ENCODE data around the gene ERFL.
"Not testable (repeated sequence)": the region's sequence is repeated elsewhere in the genome, so short reads cannot be mapped to it uniquely, and the experiment has no call there.

Gene ERFL

DNA sequence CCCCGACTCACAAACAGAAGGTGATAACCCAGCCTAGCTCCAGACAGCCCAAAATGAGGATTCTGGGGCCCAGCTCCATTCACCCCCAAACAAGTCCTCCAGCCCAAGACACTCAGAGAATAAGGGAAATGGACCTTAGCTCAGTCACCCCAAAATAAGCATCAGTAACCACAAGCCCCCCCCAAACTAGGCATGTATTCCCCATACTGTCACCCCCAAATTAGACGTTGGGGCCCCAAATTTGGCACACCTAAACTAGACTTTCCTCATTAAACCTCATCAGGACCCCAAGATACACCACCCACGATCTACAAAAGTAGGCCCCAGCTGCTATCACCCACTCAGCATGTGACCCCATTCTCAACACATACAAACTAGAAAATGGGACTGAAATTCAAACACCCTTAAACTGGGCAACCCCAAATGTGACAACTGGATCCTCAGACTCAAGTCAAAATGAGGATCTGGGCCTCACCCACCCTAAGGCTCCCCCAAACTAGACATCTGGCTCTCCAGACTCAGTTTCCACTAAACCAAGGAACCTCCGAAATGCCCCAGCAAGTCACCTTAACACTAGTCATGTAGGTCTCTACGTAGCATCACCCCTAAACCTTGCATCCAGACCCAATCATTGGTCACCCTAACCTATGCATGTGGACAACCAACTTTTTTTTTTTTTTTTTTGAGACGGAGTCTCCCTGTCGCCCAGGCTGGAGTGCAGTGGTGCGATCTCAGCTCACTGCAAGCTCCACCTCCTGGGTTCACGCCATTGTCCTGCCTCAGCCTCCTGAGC, 13.4 kb upstream of the ERFL start:
- no peak for DNase-seq (ENCODE audit: low read depth)

- no peak for DNase-seq (ENCODE audit: low read depth)
These were observed 12.6 kb upstream of the ERFL start for GRCh38 chr19:41940731-41941409.

GRCh38 chr19:41939861-41940730, 11.8 kb upstream of the ERFL start:
- DNase-seq (ENCODE audit: low read depth) = no peak

- not testable (repeated sequence) for DNase-seq (ENCODE audit: low read depth)
These were observed 11.0 kb upstream of the ERFL start for GRCh38 chr19:41939209-41939608.

GRCh38 chr19:41937525-41938468, 9.5 kb upstream of the ERFL start:
- DNase-seq (ENCODE audit: low read depth) = no peak

DNA sequence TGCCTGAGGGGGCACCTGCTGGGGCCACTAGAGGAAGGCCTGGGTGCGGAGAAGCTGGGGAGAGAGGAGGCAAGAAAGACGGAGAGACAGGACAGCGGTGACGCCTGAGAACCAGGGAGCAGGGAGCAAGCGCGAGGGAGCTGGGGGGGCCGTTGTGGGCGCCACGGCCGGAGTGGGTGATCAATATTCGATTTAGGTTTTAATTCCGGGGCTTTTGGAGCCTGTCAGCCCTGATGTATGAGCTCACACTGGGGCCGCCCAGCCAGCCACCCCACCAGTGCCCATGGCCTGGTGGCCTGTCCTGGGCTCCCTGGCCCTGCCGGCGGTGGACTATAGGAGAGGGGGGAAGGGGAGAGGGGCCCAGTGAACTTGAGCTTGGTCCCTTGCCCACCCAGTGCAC, 8.7 kb upstream of the ERFL start:
- no peak for DNase-seq (ENCODE audit: low read depth)

DNA sequence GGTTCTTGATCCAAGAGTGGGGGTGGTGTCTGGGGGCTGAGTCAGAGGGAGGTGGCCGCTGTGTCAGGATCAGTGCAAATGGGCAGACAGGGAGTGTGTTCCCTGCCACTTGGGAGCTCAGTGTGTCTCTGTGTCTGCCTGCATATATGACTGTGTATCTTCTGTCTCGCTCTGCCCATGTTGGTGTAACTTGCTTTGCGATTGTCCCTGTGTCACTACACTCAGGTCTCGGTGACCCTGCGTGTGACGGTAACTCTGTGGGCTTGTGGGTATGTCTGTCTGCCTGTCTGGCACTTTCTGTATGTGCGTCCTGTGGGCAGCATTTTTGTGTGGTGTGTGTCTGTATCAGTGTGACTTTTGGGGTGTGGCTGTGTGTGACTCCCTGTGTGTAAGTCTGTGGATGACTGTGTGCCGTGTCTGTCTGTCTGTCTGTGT, 8.2 kb upstream of the ERFL start:
- DNase-seq (ENCODE audit: low read depth) = no peak

DNA sequence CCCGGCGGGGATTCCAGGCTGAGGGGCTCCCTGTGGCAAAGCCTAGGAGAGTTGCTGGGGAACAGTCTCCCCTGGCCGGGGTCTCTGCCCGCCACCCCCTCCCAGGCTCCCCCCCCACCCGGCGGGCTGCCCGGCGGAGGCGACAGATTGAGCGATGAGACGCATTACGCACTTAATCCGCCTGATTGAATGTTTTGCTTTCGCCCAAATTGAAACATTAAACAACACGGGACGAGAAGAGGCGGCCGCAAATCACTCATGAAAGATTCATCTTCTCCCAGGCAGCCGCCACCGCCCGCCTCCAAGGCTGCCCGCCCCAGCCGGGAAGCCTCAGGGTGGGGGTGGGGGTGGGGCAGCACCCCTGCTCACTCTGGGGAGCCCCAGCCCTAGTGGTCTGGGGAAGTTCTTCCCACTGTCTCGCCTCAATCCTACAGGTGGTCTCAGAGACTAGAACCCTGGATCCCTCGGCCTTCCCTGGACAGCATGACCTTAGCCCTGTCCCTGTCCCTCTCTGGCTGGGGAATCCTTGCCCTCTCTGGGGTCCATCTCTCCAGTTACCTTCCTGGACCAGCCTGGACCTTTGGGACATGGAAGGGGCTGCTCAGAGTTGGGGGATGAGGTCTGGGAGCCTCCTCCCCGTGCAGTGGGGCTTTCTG, 7.6 kb upstream of the ERFL start:
- DNase-seq (ENCODE audit: low read depth) = no peak

DNA sequence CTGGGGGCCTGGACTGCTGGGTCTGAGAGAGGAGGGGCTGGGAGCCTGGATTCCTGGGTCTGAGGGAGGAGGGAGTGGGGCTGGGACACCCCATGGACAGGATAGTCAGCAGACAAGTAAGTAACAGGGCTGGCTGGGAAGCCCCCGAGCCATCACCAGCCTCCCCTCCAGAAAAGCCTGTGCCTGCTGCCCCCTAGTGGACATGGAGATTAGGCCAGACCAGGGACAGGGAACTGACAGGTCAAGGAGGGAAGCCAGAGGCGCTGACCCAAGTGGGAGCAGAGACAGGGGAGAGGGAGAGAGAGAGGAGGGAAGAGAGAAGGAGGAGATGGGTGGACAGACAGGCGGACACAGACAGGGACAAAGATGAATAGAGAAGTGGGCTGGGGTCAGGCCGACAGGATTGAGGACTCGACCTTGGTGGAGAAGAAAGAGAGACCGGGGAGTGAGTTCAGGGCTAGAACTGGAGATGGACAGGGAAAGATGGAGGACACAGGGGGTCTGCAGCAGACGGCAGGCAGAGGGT, 6.7 kb upstream of the ERFL start:
- peak; percentile 65 for DNase-seq (ENCODE audit: low read depth)

DNA sequence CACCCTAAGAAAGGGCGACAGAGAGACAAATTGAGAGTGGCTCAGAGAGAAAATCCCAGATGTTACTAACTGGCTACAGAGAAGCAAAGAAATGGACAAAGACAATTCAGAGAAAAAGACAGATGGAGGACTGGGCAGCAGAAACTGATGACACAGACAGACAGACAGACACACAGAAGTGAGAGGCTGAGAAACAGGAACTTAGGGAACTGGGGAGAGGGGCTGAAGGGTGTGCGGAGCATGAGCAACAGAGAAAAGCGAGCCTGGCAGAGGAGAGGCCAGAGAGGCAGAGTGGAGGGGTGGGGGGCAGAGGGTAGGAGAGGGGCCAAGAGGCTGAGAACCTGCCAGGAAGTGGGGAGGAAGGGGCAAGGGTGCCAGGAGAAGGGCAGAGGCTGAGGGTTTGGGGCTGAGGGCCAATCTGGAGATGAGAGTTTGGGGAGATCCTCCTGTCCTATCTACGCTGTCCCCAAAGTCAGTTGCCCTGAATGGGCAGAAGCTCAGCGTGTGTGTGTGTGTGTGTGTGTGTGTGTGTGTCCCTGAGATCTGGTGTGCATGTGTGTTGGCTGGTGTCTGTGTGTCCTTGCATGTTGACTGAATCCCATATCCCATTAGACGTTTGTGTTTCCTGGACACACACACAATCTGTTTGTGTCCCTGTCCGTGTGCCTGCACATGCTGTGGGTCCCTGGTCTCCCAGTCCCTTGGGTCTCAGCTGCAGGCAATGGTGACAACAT, 5.6 kb upstream of the ERFL start:
- no peak for DNase-seq (ENCODE audit: low read depth)

DNA sequence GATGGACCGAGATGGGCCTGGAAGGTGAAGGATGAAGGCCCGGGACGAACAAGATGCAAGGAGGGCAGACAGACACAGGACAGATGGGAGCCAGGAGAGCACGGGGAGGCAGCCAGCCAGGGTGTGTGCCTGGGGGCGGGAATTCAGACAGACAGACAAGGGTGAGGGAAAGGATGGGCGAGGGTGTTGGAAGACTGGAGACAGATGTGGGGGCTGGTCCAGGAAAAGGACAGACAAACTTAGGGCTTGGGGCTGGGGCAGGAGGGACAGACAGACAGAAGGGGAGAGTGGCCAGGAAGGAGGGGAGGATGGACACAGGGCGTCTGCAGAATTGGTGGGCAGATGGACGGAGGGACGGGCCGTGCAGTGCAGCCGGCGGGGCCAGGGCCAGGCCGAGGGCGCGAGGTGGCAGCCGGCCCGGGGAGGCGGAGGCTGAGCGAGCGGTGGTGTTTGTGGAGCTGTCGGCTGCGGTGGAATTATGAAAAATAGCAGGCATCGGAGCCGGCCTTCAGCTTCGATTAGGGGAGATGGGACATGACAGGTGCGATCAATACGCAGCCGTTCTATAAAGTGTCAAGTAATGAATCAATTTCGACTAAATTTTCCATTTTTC, 4.6 kb upstream of the ERFL start:
- DNase-seq (ENCODE audit: low read depth) = no peak

DNA sequence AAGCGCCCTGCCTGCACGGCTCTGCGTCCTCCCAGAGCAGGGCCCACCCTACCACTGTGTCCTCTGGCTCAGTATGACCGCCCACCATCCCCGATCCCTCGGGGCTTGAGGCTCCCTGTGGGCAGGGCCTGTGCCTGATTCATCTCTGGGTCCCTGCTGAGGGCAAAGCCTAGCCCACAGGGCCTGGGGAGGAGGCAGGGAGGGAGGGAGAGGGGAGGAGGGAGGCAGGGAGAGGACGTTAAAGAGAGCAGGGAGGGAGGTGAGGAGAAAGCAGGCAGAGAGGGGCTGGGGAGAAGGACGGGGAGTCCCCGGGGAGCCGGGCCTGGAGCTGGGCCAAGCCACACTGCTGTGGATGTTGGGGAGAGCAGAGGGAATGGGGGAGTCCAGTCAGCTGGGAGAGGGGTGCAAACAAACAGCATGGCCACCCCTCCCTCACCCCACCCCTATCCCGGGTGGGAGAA, 4.0 kb upstream of the ERFL start:
- no peak for DNase-seq (ENCODE audit: low read depth)

GRCh38 chr19:41930926-41931592, 2.8 kb upstream of the ERFL start:
- no peak for DNase-seq (ENCODE audit: low read depth)

GRCh38 chr19:41930322-41930722, 2.1 kb upstream of the ERFL start:
- DNase-seq (ENCODE audit: low read depth) = no peak

DNA sequence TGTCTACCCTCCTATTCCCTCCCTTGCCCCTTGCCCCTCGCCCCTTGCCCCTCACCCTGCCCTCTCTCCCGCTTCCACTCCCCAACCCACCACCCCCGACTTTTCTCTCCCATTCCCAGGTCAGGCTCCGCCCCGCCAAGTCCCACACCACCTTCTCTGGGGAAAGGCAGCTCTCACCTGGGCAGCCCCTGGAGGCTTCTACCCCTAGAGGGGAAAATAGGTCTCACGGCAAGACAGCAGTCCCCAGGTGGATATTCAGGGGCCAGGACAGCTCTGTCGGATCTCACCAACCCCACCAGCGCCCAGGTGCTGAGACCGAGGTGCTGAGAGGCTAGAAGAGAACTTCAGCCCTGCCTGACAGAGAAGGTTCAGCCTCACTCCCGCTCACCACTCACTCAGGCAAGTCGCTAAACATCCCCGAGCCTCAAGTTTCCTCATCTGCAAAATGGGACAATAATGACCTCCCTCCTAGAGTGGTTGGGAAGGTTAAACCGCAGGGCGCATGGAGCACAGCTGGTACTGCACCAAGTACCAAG, 1.4 kb upstream of the ERFL start:
- no peak for DNase-seq (ENCODE audit: low read depth)

DNA sequence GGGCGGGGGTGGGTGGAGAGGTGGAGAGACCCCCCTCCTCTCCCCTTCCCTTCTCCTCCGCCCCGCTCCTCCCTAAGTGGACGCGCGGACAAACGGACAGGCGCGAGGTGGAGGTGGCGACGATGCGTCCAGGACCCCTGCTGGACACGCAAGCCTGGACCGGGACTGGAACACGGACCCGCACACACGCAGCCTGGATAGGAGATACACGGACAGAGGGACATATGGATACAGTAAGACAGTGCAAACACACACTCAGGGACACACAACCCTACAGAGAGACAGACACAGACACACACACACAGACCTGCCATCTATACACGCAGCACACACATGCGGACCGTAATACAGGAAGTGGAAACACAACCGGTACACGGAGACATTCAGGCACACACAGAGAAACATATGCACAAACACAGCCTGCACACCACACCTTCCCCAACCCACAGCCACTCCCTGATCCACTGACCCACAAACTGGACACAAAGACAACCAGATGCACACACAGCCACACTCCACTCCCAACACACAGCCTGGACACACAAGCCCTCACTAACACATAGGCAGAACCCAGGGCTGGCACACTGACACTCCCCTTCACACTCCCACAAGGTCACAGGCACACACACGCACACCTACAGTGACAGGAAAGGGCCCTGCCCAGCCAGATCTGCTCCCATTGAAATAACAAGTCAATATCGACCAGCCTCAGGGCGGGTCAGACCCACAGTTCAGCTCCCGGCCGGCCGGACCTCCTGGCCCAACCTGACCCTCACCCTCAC, 696 bp upstream of the ERFL start:
- DNase-seq (ENCODE audit: low read depth) = no peak

DNA sequence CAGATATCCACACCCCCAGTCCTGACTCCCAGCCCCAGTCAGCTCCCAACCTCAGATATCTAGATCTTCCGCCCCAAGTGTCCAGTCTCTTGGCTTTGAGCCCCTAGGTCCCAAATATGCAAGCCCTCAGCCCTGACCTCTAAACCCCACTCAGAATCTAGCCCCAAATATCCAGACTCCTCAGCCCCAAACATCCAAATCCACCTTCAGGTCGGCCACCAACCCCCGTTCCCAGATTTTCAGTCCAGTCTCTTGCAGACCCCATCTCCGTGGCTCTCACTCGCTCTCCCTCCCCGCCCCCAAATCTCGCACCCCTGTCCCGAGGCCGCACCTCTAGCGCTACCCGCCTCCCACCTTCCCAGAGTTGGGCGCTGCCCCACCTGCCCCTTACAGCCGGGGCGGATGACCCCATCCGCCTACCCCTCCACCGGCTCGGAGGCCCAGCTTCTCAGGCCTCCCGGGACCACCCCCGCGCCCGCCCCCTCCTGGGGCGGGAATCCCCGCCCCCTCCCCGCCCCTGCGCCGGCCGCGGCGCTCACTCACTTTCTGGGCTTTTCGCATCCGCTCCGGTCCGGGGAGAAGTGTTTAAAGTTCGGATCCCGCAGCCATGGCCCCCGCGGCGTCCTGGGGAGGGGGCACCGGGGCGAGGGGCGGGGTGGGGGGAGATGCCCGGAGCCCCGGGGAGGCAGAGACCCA, 604 bp downstream of the ERFL start:
- no peak for DNase-seq (ENCODE audit: low read depth)

Measured in activated T-helper 9 cell treated with anti-CD3 and anti-CD28 coated beads, Interleukin-2, amount 50 U/mL, for 16 hours (primary cell).